PC-9 (cell line): Measurements from ENCODE around the gene PRSS2. TPM values are rescaled to one million over a fixed set of nuclear protein-coding genes. Genes with fewer than 3 reads are reported as not detected.
"Not testable (repeated sequence)": the region's sequence is repeated elsewhere in the genome, so short reads cannot be mapped to it uniquely, and the experiment has no call there.

Experiments
- BruUV-seq: library from RNA; stranded (reverse); fragments of 400-500 nt; replicated peaks from 2 replicates; lab custom pipeline; 2021; lab: Mats Ljungman, UMichigan
- CTCF ChIA-PET: fragments of 300-600 bp; sonication (Branson Sonifier 250); formaldehyde crosslinking; loops from one replicate; lab custom pipeline; 2022; ENCODE audit warnings: antibody characterized with exemption; lab: Charles Lee
- POLR2A ChIA-PET: fragments of 300-600 bp; sonication (Branson Sonifier 250); formaldehyde crosslinking; loops from one replicate; lab custom pipeline; 2022; ENCODE audit warnings: antibody characterized with exemption; ENCODE audit not compliant: unreplicated experiment; lab: Charles Lee
- DNase-seq, 2 experiments: peaks; one replicate each; pipeline versions ENCODE4 v3.0.0 to v3.0.0-alpha.2; 2015 to 2022; ENCODE audit warnings: mixed read lengths in 1 of 2
- H2AFZ ChIP-seq: fragments of 200-600 bp; sonication (generic); 2 replicates; pipeline ENCODE4 v1.8.1; 2017; ENCODE audit warnings: antibody characterized with exemption
- H3F3A ChIP-seq: fragments of 200-600 bp; sonication (generic); 2 replicates; pipeline ENCODE4 v1.8.1; 2017; ENCODE audit warnings: antibody characterized with exemption, mild to moderate bottlenecking, low read depth; ENCODE audit not compliant: insufficient read depth
- H3K27ac ChIP-seq: fragments of 200-600 bp; sonication (generic); 2 replicates; pipeline ENCODE4 v1.6.1; 2016; ENCODE audit warnings: mixed run types
- H3K27me3 ChIP-seq: fragments of 200-600 bp; sonication (generic); 2 replicates; pipeline ENCODE4 v1.6.1; 2016; ENCODE audit warnings: low read depth, mixed run types; ENCODE audit not compliant: insufficient read depth
- H3K36me3 ChIP-seq: fragments of 200-600 bp; sonication (generic); 2 replicates; pipeline ENCODE4 v1.6.1; 2016; ENCODE audit warnings: low read depth, mixed run types
- H3K4me1 ChIP-seq: fragments of 200-600 bp; sonication (generic); replicated peaks from 2 replicates; pipeline ENCODE4 v1.6.1; 2016; ENCODE audit warnings: mixed run types; ENCODE audit not compliant: insufficient read depth
- H3K4me2 ChIP-seq: fragments of 200-600 bp; sonication (generic); 2 replicates; pipeline ENCODE4 v1.6.1; 2017; ENCODE audit warnings: mixed run types
- H3K4me3 ChIP-seq: fragments of 200-600 bp; sonication (generic); 2 replicates; pipeline ENCODE4 v1.6.1; 2016; ENCODE audit warnings: mixed run types
- H3K79me2 ChIP-seq: fragments of 200-600 bp; sonication (generic); 2 replicates; pipeline ENCODE4 v1.6.1; 2017; ENCODE audit warnings: low read depth, mixed run types
- H3K9me2 ChIP-seq: fragments of 200-600 bp; sonication (generic); 2 replicates; pipeline ENCODE4 v1.8.1; 2017; ENCODE audit warnings: mild to moderate bottlenecking; ENCODE audit not compliant: insufficient read depth
- H3K9me3 ChIP-seq: fragments of 200-600 bp; sonication (generic); 2 replicates; pipeline ENCODE4 v1.8.1; 2016; ENCODE audit warnings: low read depth; ENCODE audit not compliant: insufficient read depth
- H4K20me1 ChIP-seq: fragments of 200-600 bp; sonication (generic); 2 replicates; pipeline ENCODE4 v1.8.1; 2017; ENCODE audit not compliant: insufficient read depth
- CTCF ChIP-seq: fragments of 200-600 bp; sonication (generic); conservative IDR thresholded peaks from 2 replicates; pipeline ENCODE4 v1.6.1; 2017; ENCODE audit warnings: mixed run types, antibody characterized with exemption, mild to moderate bottlenecking, moderate library complexity
- EZH2 ChIP-seq: fragments of 200-600 bp; sonication (generic); IDR thresholded peaks from 2 replicates; pipeline ENCODE4 v1.8.0; 2017; ENCODE audit warnings: antibody characterized with exemption, low read depth
- intact Hi-C: fragments of 100-400 bp; cut with micrococcal nuclease; formaldehyde crosslinking; loops from one replicate; pipeline ENCODE4 v1.10.0; 2022; ENCODE audit not compliant: unreplicated experiment
- total RNA-seq: library from RNA; stranded (reverse); gene quantifications from 2 replicates; pipeline ENCODE4 v1.2.3, GENCODE V29; 2021

PRSS2 gene
- total RNA-seq, 1 experiment from 2014 or later, result not detected

- no peak overlapping the region for H2AFZ ChIP-seq
- no peak for DNase-seq
- TF ChIP-seq EZH2 (no peak), CTCF (no peak)
- no peaks in the 10 kb centered on the region for H3K79me2 ChIP-seq
- no peaks in the 10 kb centered on the region for H3F3A ChIP-seq
- no peak overlapping the region for H3K27ac ChIP-seq
- BruUV-seq, result no TSS peak
- no peaks in the 10 kb centered on the region; the same call in 1 of the 2 replicates for H3K9me2 ChIP-seq
- H3K4me2 ChIP-seq, result no peak overlapping the region
- no peaks in the 10 kb centered on the region for H3K36me3 ChIP-seq
- intact Hi-C loops, result no loop called here
- H4K20me1 ChIP-seq, result no peaks in the 10 kb centered on the region
- peaks cover 4% of the 10 kb centered on the region; the same call in 1 of the 2 replicates for H3K9me3 ChIP-seq
- H3K4me1 ChIP-seq, result no peaks in the 10 kb centered on the region
- H3K4me3 ChIP-seq, result no peak overlapping the region
- ChIA-PET POLR2A (no interaction called here), CTCF (interaction anchor here (0.7 kb wide), 1 partner anchor 1143 kb away, joined by 4 read pairs; no protein-coding TSS in a partner anchor)
- no peaks in the 10 kb centered on the region for H3K27me3 ChIP-seq
Observed at GRCh38 chr7:142733271-142733670, 37.5 kb upstream of the PRSS2 start.

DNA sequence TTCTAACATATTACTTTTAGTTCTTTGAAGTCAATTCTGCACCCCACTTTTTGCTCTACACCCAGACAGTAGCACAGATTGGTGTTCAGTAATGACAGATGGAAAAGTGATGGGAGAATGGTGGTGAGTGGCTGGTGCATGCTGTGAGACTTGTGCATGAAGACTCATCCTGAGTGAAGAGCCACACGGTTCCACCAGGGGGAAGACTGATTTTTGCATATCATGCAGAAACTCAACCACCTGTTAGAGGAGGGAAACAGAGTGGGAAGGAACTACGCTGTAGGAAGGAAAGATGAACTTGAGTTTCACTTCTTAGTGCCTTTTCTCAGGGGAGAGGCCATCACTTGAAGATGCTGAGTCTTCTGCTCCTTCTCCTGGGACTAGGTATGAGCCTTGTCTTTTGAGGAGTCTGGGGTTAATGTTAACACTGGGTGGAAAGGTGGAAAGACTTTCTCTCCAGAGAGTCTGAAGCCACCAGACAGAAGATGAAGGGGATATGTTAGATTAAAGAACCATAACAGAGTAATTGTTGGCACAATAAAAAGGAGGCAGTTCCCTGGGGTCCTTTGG, 30.8 kb upstream of the PRSS2 start:
- Histone ChIP-seq H3K9me2 (no peaks in the 10 kb centered on the region), H3K4me3 (no peak overlapping the region), H3K36me3 (no peaks in the 10 kb centered on the region), H3F3A (no peaks in the 10 kb centered on the region), H4K20me1 (no peaks in the 10 kb centered on the region), H3K79me2 (no peaks in the 10 kb centered on the region), H2AFZ (no peak overlapping the region), H3K27me3 (no peaks in the 10 kb centered on the region), H3K27ac (no peak overlapping the region), H3K4me2 (no peak overlapping the region), H3K4me1 (no peaks in the 10 kb centered on the region), H3K9me3 (no peaks in the 10 kb centered on the region)
- POLR2A ChIA-PET, result interaction anchor here (0.6 kb wide), 1 partner anchor 68 kb away, joined by 4 read pairs; no protein-coding TSS in a partner anchor
- BruUV-seq, result no TSS peak
- DNase-seq, result no peak
- intact Hi-C loops, result no loop called here
- CTCF ChIA-PET, result no interaction called here
- no peak for TF ChIP-seq EZH2
- TF ChIP-seq CTCF, result no peak

- no peak for DNase-seq
- no peak overlapping the region for H3K4me3 ChIP-seq
- no peaks in the 10 kb centered on the region for H3K36me3 ChIP-seq
- no peaks in the 10 kb centered on the region for H3K27me3 ChIP-seq
- H3K4me1 ChIP-seq, result no peaks in the 10 kb centered on the region
- ChIA-PET CTCF (no interaction called here), POLR2A (no interaction called here)
- no peaks in the 10 kb centered on the region for H3K79me2 ChIP-seq
- no peak overlapping the region for H3K27ac ChIP-seq
- no peak for TF ChIP-seq CTCF
- intact Hi-C loops, result no loop called here
- H4K20me1 ChIP-seq, result no peaks in the 10 kb centered on the region
- no peaks in the 10 kb centered on the region for H3F3A ChIP-seq
- H2AFZ ChIP-seq, result no peak overlapping the region
- BruUV-seq, result no TSS peak
- H3K9me2 ChIP-seq, result no peaks in the 10 kb centered on the region
- H3K9me3 ChIP-seq, result no peaks in the 10 kb centered on the region
- H3K4me2 ChIP-seq, result no peak overlapping the region
Observed at GRCh38 chr7:142740786-142741185, 30.0 kb upstream of the PRSS2 start.

- H3K9me3 ChIP-seq, H3K9me2 ChIP-seq, H3K4me2 ChIP-seq, H3K36me3 ChIP-seq, H3F3A ChIP-seq, H3K27me3 ChIP-seq, H3K79me2 ChIP-seq, DNase-seq, H3K27ac ChIP-seq, H4K20me1 ChIP-seq, BruUV-seq, intact Hi-C loops, POLR2A ChIA-PET, CTCF ChIA-PET, H2AFZ ChIP-seq, H3K4me3 ChIP-seq, H3K4me1 ChIP-seq: not testable (repeated sequence)
Observed at GRCh38 chr7:142741932-142742331, 28.8 kb upstream of the PRSS2 start.
